DOHH2 (cell line): ENCODE data around the gene GET4.

Experiments
- EZH2phosphoT487 ChIP-seq: fragments of 200-600 bp; sonication (generic); IDR thresholded peaks from 2 replicates; pipeline ENCODE4 v1.6.1; 2017; ENCODE audit warnings: borderline replicate concordance, mild to moderate bottlenecking, antibody characterized with exemption, low read length, moderate library complexity, mixed read lengths
- TF ChIP-seq, protein P1 (sequence below): fragments of 200-600 bp; sonication (generic); IDR thresholded peaks from one replicate; pipeline ENCODE4 v1.5.1; 2014; ENCODE audit warnings: antibody characterized with exemption, mild to moderate bottlenecking, low read depth, low read length; ENCODE audit not compliant: poor library complexity, severe bottlenecking

- TF ChIP-seq, protein P1, sequence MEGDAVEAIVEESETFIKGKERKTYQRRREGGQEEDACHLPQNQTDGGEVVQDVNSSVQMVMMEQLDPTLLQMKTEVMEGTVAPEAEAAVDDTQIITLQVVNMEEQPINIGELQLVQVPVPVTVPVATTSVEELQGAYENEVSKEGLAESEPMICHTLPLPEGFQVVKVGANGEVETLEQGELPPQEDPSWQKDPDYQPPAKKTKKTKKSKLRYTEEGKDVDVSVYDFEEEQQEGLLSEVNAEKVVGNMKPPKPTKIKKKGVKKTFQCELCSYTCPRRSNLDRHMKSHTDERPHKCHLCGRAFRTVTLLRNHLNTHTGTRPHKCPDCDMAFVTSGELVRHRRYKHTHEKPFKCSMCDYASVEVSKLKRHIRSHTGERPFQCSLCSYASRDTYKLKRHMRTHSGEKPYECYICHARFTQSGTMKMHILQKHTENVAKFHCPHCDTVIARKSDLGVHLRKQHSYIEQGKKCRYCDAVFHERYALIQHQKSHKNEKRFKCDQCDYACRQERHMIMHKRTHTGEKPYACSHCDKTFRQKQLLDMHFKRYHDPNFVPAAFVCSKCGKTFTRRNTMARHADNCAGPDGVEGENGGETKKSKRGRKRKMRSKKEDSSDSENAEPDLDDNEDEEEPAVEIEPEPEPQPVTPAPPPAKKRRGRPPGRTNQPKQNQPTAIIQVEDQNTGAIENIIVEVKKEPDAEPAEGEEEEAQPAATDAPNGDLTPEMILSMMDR, result no peak
- TF ChIP-seq EZH2phosphoT487, result no peak
Observed at GRCh38 chr7:889391-889790, 13.0 kb downstream of the GET4 start.
